Ishikawa (cell line): ENCODE measurements around the gene C1QTNF6.

Experiments
- CEBPB ChIP-seq: IDR thresholded peaks from 2 replicates; pipeline ENCODE4 v1.6.1; 2012
- CREB1 ChIP-seq: IDR thresholded peaks from 2 replicates; pipeline ENCODE4 v1.6.1; 2012; ENCODE audit warnings: low read depth
- EGR1 ChIP-seq: IDR thresholded peaks from 2 replicates; pipeline ENCODE4 v1.6.1; 2012
- EP300 ChIP-seq: IDR thresholded peaks from 2 replicates; pipeline ENCODE4 v1.6.1; 2012; ENCODE audit warnings: borderline replicate concordance
- FOXM1 ChIP-seq: IDR thresholded peaks from 2 replicates; pipeline ENCODE4 v1.6.1; 2012; ENCODE audit warnings: low read depth, borderline replicate concordance
- NFIC ChIP-seq: IDR thresholded peaks from 2 replicates; pipeline ENCODE4 v1.6.1; 2012
- RAD21 ChIP-seq: IDR thresholded peaks from 2 replicates; pipeline ENCODE4 v1.6.1; 2012; ENCODE audit warnings: low read depth
- REST ChIP-seq: IDR thresholded peaks from 2 replicates; pipeline ENCODE4 v1.6.1; 2012; ENCODE audit warnings: low read depth, mild to moderate bottlenecking
- TAF1 ChIP-seq: IDR thresholded peaks from 2 replicates; pipeline ENCODE4 v1.6.1; 2012; ENCODE audit warnings: low read depth, mild to moderate bottlenecking
- TCF12 ChIP-seq: IDR thresholded peaks from 2 replicates; pipeline ENCODE4 v1.6.1; 2012; ENCODE audit warnings: low read depth
- TEAD4 ChIP-seq: IDR thresholded peaks from 2 replicates; pipeline ENCODE4 v1.6.1; 2012
- YY1 ChIP-seq: IDR thresholded peaks from 2 replicates; pipeline ENCODE4 v1.6.1; 2012; ENCODE audit warnings: low read depth
- ZBTB7A ChIP-seq: IDR thresholded peaks from 2 replicates; pipeline ENCODE4 v1.6.1; 2012; ENCODE audit warnings: low read depth
- TF ChIP-seq, protein P1 (sequence below): IDR thresholded peaks from 2 replicates; pipeline ENCODE4 v1.6.1; 2012
- TF ChIP-seq, protein P2 (sequence below): IDR thresholded peaks from 2 replicates; pipeline ENCODE4 v1.6.1; 2012

Gene C1QTNF6

DNA sequence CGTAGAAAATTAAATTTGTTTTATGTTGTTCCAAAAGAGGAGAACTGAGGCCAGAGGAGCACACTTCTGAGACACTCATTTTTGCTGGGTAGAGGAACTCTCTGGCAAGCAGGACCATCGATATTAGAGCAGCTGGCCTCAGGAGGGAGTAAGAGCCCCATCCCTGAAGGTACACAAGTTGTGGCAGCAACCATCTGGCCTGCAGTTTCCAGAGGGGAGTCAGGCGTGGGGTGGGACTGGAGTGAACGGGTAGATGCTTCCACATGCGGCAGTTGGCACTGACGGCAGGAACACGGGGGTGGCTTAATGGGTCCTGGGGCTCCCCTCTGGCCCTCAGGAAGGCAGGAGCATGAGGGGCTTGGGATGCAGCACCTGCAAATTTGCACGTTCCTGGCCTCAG is 37.4 kb upstream of the C1QTNF6 start:
- no peak for TF ChIP-seq ZBTB7A
- no peak for TF ChIP-seq NFIC
- TF ChIP-seq RAD21 = peak; percentile 25; the same call in 1 of the 2 replicates
- no peak for TF ChIP-seq EGR1

DNA sequence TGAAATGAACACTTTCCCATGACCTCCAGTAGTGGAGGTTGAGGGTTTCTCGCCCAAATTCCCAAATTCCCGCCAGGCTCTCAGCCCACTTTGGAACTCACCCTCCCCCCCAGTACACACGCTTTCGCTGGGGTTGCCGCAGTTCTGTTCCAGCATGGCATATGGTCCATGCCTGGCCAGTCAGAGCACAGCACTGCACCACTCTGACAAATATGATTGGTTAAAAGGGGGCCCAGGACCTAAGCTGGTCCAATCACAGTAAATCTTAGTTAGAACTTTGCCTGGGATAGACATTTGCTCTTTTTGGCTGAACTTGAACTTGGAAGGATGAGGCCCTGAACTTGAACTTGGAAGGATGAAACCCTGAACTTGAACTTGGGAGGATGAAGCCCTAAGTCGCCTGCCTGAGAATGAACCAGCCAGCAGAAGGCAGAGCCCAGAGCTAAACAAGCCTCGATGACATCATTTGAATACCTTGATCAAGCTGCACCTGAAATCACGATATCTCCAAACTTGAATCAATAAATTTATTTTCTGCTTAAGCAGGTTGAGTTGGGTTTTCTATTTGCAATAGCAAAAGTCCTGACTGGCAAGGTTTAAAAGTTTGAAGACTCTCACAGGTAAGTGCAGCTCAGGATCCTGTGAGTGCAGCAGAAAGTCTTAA is 36.8 kb upstream of the C1QTNF6 start:
- TF ChIP-seq CEBPB (no peak), NFIC (no peak), ZBTB7A (no peak), RAD21 (no peak), TEAD4 (no peak), REST (no peak), EP300 (no peak), CREB1 (no peak), EGR1 (no peak), TAF1 (no peak), YY1 (no peak), TCF12 (no peak), FOXM1 (no peak)
- TF ChIP-seq, protein P1, sequence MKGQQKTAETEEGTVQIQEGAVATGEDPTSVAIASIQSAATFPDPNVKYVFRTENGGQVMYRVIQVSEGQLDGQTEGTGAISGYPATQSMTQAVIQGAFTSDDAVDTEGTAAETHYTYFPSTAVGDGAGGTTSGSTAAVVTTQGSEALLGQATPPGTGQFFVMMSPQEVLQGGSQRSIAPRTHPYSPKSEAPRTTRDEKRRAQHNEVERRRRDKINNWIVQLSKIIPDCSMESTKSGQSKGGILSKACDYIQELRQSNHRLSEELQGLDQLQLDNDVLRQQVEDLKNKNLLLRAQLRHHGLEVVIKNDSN = no peak
- TF ChIP-seq, protein P2, sequence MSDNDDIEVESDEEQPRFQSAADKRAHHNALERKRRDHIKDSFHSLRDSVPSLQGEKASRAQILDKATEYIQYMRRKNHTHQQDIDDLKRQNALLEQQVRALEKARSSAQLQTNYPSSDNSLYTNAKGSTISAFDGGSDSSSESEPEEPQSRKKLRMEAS = no peak

DNA sequence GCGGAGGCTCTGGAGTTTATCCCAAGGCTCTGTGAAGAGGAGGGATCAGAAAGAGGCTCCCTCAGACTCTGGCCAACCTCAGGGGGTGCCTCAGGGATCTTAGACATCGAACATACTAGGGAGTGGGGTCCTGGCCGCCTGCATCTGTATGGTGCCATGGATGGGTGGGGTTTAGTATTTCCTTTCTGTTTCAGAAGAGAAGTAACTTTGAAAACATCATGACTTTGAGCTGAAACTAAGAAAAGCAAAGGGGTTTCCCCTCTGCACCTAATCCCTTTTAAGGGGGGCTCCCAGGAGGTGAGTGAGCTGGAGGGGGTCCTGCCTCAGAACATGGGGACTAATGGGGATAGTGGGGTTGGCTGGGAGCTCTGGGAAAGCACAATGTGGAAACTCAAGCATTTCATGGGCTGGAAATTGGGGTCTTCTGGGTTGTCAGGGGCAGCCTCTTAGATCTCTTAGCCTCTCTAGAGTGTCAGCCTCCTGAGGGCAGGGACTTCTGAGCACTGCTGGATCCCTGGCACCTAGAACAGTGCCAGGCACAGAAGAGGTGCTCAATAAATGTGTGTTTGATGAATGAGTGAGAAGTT is 36.0 kb upstream of the C1QTNF6 start:
- no peak for TF ChIP-seq EGR1

DNA sequence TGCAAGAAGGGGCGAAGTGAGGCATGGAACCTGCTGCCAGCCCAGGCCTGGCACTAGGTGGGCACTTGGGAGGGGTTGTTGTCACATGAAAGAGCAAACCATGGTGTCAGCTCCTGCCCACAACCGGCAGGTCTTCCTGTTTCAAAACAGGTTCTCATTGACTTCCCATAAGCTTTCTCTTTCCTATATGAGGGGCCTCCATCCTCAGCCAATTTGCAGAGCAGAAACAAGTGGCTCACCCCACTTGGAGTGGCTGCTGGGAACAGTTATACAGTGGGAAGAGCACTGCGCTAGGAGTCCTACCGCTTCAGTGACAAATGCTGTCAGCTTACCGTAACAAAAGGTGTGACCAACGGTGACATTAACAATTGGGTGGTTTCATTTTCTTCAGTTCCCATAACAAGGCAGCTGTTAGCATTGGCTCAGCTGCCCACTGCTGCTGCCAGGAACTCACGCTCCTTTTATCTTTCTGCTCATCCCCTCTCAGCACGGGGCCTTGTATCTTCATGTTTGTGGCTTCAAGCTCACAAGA is 34.5 kb upstream of the C1QTNF6 start:
- no peak for TF ChIP-seq CEBPB
- no peak for TF ChIP-seq REST
- TF ChIP-seq EP300 = no peak
- no peak for TF ChIP-seq ZBTB7A
- TF ChIP-seq YY1 = no peak
- no peak for TF ChIP-seq NFIC
- TF ChIP-seq, protein P1 = no peak
- no peak for TF ChIP-seq CREB1
- TF ChIP-seq TCF12 = no peak
- TF ChIP-seq TEAD4 = no peak
- no peak for TF ChIP-seq EGR1
- TF ChIP-seq FOXM1 = no peak
- TF ChIP-seq, protein P2 = no peak
- no peak for TF ChIP-seq TAF1
- no peak for TF ChIP-seq RAD21

- no peak for TF ChIP-seq YY1
- no peak for TF ChIP-seq TEAD4
- no peak for TF ChIP-seq CEBPB
- no peak for TF ChIP-seq CREB1
- no peak for TF ChIP-seq REST
- no peak for TF ChIP-seq TCF12
- no peak for TF ChIP-seq EP300
- TF ChIP-seq, protein P1 = no peak
- TF ChIP-seq FOXM1 = no peak
- TF ChIP-seq, protein P2 = no peak
- no peak for TF ChIP-seq NFIC
- no peak for TF ChIP-seq TAF1
Measured at GRCh38 chr22:37221424-37222333, 33.6 kb upstream of the C1QTNF6 start.
